ENCODE measurements around the gene SLC25A43. TPM values are rescaled to one million over a fixed set of nuclear protein-coding genes. Genes with fewer than 3 reads are reported as not detected.

SLC25A43 gene
- total and polyA plus RNA-seq, 2 experiments from 2014 or later: 13.1 to 14.9 TPM

- TF ChIP-seq EZH2phosphoT487 (IDR thresholded peaks at IDR 0.05; ENCODE audit: low read depth, severe bottlenecking, unreplicated experiment): no peak
- TF ChIP-seq CTCF (IDR thresholded peaks at IDR 0.05; ENCODE audit: poor library complexity): no peak
- no peak for TF ChIP-seq EZH2 (IDR thresholded peaks at IDR 0.05; ENCODE audit: borderline replicate concordance)
- Histone ChIP-seq H2AFZ (no peak overlapping the region), H3K4me1 (ENCODE audit: insufficient read depth) (no peaks in the 10 kb centered on the region), H3K9me3 (ENCODE audit: low read depth) (no peaks in the 10 kb centered on the region), H4K20me1 (ENCODE audit: insufficient read depth, poor library complexity, severe bottlenecking) (no peaks in the 10 kb centered on the region), H3K27me3 (no peaks in the 10 kb centered on the region), H3K79me2 (no peaks in the 10 kb centered on the region), H3K9me2 (replicated peaks; ENCODE audit: insufficient read depth) (no peaks in the 10 kb centered on the region), H3K36me3 (replicated peaks; ENCODE audit: insufficient read depth, low read depth) (no peaks in the 10 kb centered on the region), H3K4me3 (no peak overlapping the region), H3K4me2 (no peak overlapping the region), H3K27ac (no peak overlapping the region)
- no peak for DNase-seq (ENCODE audit: low spot score)
- WGBS (ENCODE audit: low lambda C conversion rate, missing lambda C conversion rate): 67% methylated on average over 4 of the region's 4 CpGs
Observed at GRCh38 chrX:119417376-119417775, 18.2 kb downstream of the SLC25A43 start.

- Histone ChIP-seq H2AFZ (no peak overlapping the region), H3K4me2 (no peak overlapping the region), H3K36me3 (replicated peaks; ENCODE audit: insufficient read depth, low read depth) (no peaks in the 10 kb centered on the region), H3K27ac (no peak overlapping the region), H3K27me3 (no peaks in the 10 kb centered on the region), H3K4me1 (ENCODE audit: insufficient read depth) (no peaks in the 10 kb centered on the region), H3K9me3 (ENCODE audit: low read depth) (no peaks in the 10 kb centered on the region), H3K4me3 (no peak overlapping the region), H3K9me2 (replicated peaks; ENCODE audit: insufficient read depth) (no peaks in the 10 kb centered on the region), H3K79me2 (no peaks in the 10 kb centered on the region), H4K20me1 (ENCODE audit: insufficient read depth, poor library complexity, severe bottlenecking) (no peaks in the 10 kb centered on the region)
- peak; percentile 21 for DNase-seq (ENCODE audit: low spot score)
- TF ChIP-seq CTCF (IDR thresholded peaks at IDR 0.05; ENCODE audit: poor library complexity) (peak; percentile 28), EZH2 (IDR thresholded peaks at IDR 0.05; ENCODE audit: borderline replicate concordance) (no peak), EZH2phosphoT487 (IDR thresholded peaks at IDR 0.05; ENCODE audit: low read depth, severe bottlenecking, unreplicated experiment) (no peak)
- WGBS (ENCODE audit: low lambda C conversion rate, missing lambda C conversion rate): 33% methylated on average over 1 of the region's 1 CpG
Observed at GRCh38 chrX:119417842-119418241, 18.7 kb downstream of the SLC25A43 start.

GRCh38 chrX:119419146-119419545 is 20.0 kb downstream of the SLC25A43 start:
- peak overlapping the region; percentile 40 for H3K27ac ChIP-seq
- no peaks in the 10 kb centered on the region for H3K9me2 ChIP-seq (replicated peaks; ENCODE audit: insufficient read depth)
- 74% methylated on average over 4 of the region's 4 CpGs for WGBS (ENCODE audit: low lambda C conversion rate, missing lambda C conversion rate)
- H3K9me3 ChIP-seq (ENCODE audit: low read depth): no peaks in the 10 kb centered on the region
- DNase-seq (ENCODE audit: low spot score): peak; percentile 45
- no peak overlapping the region for H3K4me3 ChIP-seq
- H3K79me2 ChIP-seq: no peaks in the 10 kb centered on the region
- no peaks in the 10 kb centered on the region for H3K36me3 ChIP-seq (replicated peaks; ENCODE audit: insufficient read depth, low read depth)
- H2AFZ ChIP-seq: no peak overlapping the region
- no peak for TF ChIP-seq EZH2 (IDR thresholded peaks at IDR 0.05; ENCODE audit: borderline replicate concordance)
- H3K4me1 ChIP-seq (ENCODE audit: insufficient read depth): no peaks in the 10 kb centered on the region
- H3K4me2 ChIP-seq: no peak overlapping the region
- no peaks in the 10 kb centered on the region for H3K27me3 ChIP-seq
- no peaks in the 10 kb centered on the region for H4K20me1 ChIP-seq (ENCODE audit: insufficient read depth, poor library complexity, severe bottlenecking)

GRCh38 chrX:119419898-119420297 is 20.8 kb downstream of the SLC25A43 start:
- Histone ChIP-seq H2AFZ (no peak overlapping the region), H3K9me3 (ENCODE audit: low read depth) (no peaks in the 10 kb centered on the region), H3K4me2 (no peak overlapping the region), H3K4me1 (ENCODE audit: insufficient read depth) (no peaks in the 10 kb centered on the region), H3K27me3 (no peaks in the 10 kb centered on the region), H3K4me3 (no peak overlapping the region), H4K20me1 (ENCODE audit: insufficient read depth, poor library complexity, severe bottlenecking) (no peaks in the 10 kb centered on the region), H3K79me2 (no peaks in the 10 kb centered on the region), H3K9me2 (replicated peaks; ENCODE audit: insufficient read depth) (no peaks in the 10 kb centered on the region), H3K27ac (no peak overlapping the region), H3K36me3 (replicated peaks; ENCODE audit: insufficient read depth, low read depth) (no peaks in the 10 kb centered on the region)
- 73% methylated on average over 2 of the region's 2 CpGs for WGBS (ENCODE audit: low lambda C conversion rate, missing lambda C conversion rate)
- DNase-seq (ENCODE audit: low spot score): no peak
- TF ChIP-seq CTCF (IDR thresholded peaks at IDR 0.05; ENCODE audit: poor library complexity): no peak
- TF ChIP-seq EZH2 (IDR thresholded peaks at IDR 0.05; ENCODE audit: borderline replicate concordance): no peak
- TF ChIP-seq EZH2phosphoT487 (IDR thresholded peaks at IDR 0.05; ENCODE audit: low read depth, severe bottlenecking, unreplicated experiment): no peak
